Lung (tissue), 12 donors: ENCODE measurements around the gene PLAAT1. TPM values are rescaled to one million over a fixed set of nuclear protein-coding genes. Genes with fewer than 3 reads are reported as not detected.

Experiments
- ATAC-seq: fragments of 200-7000 bp; cut with Tn5 transposase; one replicate; pipeline ENCODE4 v1.9.1; 2020; ENCODE audit warnings: moderate number of reproducible peaks; ENCODE audit not compliant: insufficient read depth, low FRiP score
- DNase-seq, 3 donors: peaks; one replicate each; pipeline ENCODE4 v3.0.0-alpha.2; 2013 to 2017
- H3K27ac ChIP-seq, 2 donors: one replicate each; pipeline ENCODE4 v1.5.1; 2013; ENCODE audit warnings: mild to moderate bottlenecking in 2 of 2, moderate library complexity in 2 of 2, control low read depth in 1 of 2, inconsistent platforms in 1 of 2, low read depth in 1 of 2, low read length in 1 of 2
- H3K27me3 ChIP-seq, 3 donors: one replicate each; pipeline ENCODE4 v1.5.1; 2013; ENCODE audit warnings: low read length in 2 of 3; ENCODE audit not compliant: control insufficient read depth in 3 of 3, insufficient read depth in 3 of 3
- H3K36me3 ChIP-seq, 4 donors: one replicate each; pipeline ENCODE4 v1.5.1; 2013; ENCODE audit warnings: low read length in 4 of 4, mild to moderate bottlenecking in 1 of 4, moderate library complexity in 1 of 4; ENCODE audit not compliant: control insufficient read depth in 4 of 4, insufficient read depth in 4 of 4
- H3K4me1 ChIP-seq, 5 donors: one replicate each; pipeline ENCODE4 v1.5.1; 2013; ENCODE audit warnings: low read length in 5 of 5, mild to moderate bottlenecking in 2 of 5, moderate library complexity in 1 of 5; ENCODE audit not compliant: control insufficient read depth in 5 of 5, insufficient read depth in 5 of 5
- H3K4me3 ChIP-seq: one replicate; pipeline ENCODE4 v1.5.1; 2013; ENCODE audit warnings: mild to moderate bottlenecking, control low read depth, moderate library complexity
- H3K9ac ChIP-seq, 2 donors: one replicate each; pipeline ENCODE4 v1.5.1; 2013; ENCODE audit warnings: low read length in 2 of 2, control low read depth in 1 of 2; ENCODE audit not compliant: insufficient read depth in 1 of 2
- H3K9me3 ChIP-seq, 4 donors: one replicate each; pipeline ENCODE4 v1.5.1; 2013; ENCODE audit warnings: low read length in 3 of 4, mild to moderate bottlenecking in 1 of 4, moderate library complexity in 1 of 4; ENCODE audit not compliant: control insufficient read depth in 4 of 4, insufficient read depth in 3 of 4
- WGBS, 2 donors: extraction: QIAGEN DNeasy Blood & Tissue Kit; methylation state at CpG; one replicate each; pipeline ENCODE4 v1.1.7; 2013; 5-methylcytosine and 5-hydroxymethylcytosine counted together
- polyA plus RNA-seq, 2 donors: library from polyadenylated mRNA; stranded (reverse); fragments of 200-250 nt; gene quantifications; one replicate each; pipeline ENCODE4 v1.2.1, GENCODE V29; 2013
- total RNA-seq, 2 donors: library from RNA; depleted of rRNA in 1 of 2; stranded (reverse); fragments of >200 nt in 1 of 2; gene quantifications; one replicate each; pipeline ENCODE4 v1.2.1, GENCODE V29; 2014 to 2021
- TF ChIP-seq, protein P1 (sequence below): IDR thresholded peaks from 2 replicates; pipeline ENCODE4 v1.5.1; 2012; ENCODE audit warnings: mild to moderate bottlenecking; ENCODE audit errors: control extremely low read depth, extremely low read depth
- donor health status: control.
- donor health status: control.
- donor health status: Bipolar disorder and iron deficiency.
- donor health status: healthy.
- donor health status: DM: yes; HTN: yes; CAD: no.

The PLAAT1 gene
- total and polyA plus RNA-seq, 4 donors: 0.13 to 0.86 (median 0.24) TPM

GRCh38 chr3:193248848-193249468, 7.9 kb downstream of the PLAAT1 start:
- WGBS, 2 donors: 50 to 98% methylated on average over 2 of the region's 2 CpGs
- Histone ChIP-seq H3K27me3 (no peaks in the 10 kb centered on the region), H3K9me3 (peaks cover 0 to 10% (median 3%) of the 10 kb centered on the region in 4 donors), H3K4me3 (no peak overlapping the region), H3K9ac (no peak overlapping the region), H3K4me1 (no peaks in the 10 kb centered on the region), H3K27ac (no peak overlapping the region), H3K36me3 (no peaks in the 10 kb centered on the region)
- DNase-seq: no peak
- TF ChIP-seq, protein P1, sequence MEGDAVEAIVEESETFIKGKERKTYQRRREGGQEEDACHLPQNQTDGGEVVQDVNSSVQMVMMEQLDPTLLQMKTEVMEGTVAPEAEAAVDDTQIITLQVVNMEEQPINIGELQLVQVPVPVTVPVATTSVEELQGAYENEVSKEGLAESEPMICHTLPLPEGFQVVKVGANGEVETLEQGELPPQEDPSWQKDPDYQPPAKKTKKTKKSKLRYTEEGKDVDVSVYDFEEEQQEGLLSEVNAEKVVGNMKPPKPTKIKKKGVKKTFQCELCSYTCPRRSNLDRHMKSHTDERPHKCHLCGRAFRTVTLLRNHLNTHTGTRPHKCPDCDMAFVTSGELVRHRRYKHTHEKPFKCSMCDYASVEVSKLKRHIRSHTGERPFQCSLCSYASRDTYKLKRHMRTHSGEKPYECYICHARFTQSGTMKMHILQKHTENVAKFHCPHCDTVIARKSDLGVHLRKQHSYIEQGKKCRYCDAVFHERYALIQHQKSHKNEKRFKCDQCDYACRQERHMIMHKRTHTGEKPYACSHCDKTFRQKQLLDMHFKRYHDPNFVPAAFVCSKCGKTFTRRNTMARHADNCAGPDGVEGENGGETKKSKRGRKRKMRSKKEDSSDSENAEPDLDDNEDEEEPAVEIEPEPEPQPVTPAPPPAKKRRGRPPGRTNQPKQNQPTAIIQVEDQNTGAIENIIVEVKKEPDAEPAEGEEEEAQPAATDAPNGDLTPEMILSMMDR: no peak
- ATAC-seq: no peak

DNA sequence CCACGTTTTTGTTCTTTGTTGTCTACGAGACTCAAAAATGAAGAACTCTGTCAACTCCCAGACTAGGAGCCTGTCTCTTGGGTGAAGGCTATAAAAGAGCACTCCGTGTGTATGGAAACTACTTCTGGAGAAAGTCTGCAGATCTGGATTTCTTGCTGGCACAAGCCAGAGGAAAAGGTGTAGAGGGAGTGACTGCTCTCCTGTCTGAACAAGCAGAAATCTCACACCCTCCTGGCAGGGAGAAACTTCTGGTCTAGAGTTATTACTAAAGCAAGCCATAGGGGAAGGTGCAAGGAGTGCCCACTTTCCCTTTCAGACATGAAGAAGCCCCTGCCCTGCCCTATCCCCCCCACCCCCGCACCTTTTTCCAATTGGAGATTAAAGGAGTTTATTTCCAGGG, 9.5 kb downstream of the PLAAT1 start:
- 90% methylated on average over 4 of the region's 4 CpGs for WGBS, 2 donors
- H3K4me3 ChIP-seq: no peak overlapping the region
- ATAC-seq (no peak), DNase-seq (no peak)
- no peak overlapping the region for H3K9ac ChIP-seq
- H3K4me1 ChIP-seq: no peaks in the 10 kb centered on the region
- H3K27ac ChIP-seq: no peak overlapping the region
- peaks cover 0 to 10% (median 3%) of the 10 kb centered on the region in 4 donors for H3K9me3 ChIP-seq
- TF ChIP-seq, protein P1: no peak
- no peaks in the 10 kb centered on the region for H3K27me3 ChIP-seq
- no peaks in the 10 kb centered on the region for H3K36me3 ChIP-seq

GRCh38 chr3:193253986-193254660, 13.1 kb downstream of the PLAAT1 start:
- Histone ChIP-seq H3K9ac (no peak overlapping the region), H3K36me3 (no peaks in the 10 kb centered on the region), H3K27ac (no peak overlapping the region), H3K9me3 (peaks cover 0 to 2% (median under 1%) of the 10 kb centered on the region in 4 donors), H3K4me3 (no peak overlapping the region), H3K4me1 (no peaks in the 10 kb centered on the region), H3K27me3 (no peaks in the 10 kb centered on the region)
- DNase-seq (no peak), ATAC-seq (no peak)
- TF ChIP-seq, protein P1: no peak
- 53 to 74% methylated on average over 3 of the region's 3 CpGs for WGBS, 2 donors
